ENCODE measurements around the gene ANAPC2. TPM values are rescaled to one million over a fixed set of nuclear protein-coding genes. Genes with fewer than 3 reads are reported as not detected.
"Not testable (repeated sequence)": the region's sequence is repeated elsewhere in the genome, so short reads cannot be mapped to it uniquely, and the experiment has no call there.

ANAPC2 gene
- total RNA-seq, 1 donor from 2014 or later: 39.2 TPM

DNA sequence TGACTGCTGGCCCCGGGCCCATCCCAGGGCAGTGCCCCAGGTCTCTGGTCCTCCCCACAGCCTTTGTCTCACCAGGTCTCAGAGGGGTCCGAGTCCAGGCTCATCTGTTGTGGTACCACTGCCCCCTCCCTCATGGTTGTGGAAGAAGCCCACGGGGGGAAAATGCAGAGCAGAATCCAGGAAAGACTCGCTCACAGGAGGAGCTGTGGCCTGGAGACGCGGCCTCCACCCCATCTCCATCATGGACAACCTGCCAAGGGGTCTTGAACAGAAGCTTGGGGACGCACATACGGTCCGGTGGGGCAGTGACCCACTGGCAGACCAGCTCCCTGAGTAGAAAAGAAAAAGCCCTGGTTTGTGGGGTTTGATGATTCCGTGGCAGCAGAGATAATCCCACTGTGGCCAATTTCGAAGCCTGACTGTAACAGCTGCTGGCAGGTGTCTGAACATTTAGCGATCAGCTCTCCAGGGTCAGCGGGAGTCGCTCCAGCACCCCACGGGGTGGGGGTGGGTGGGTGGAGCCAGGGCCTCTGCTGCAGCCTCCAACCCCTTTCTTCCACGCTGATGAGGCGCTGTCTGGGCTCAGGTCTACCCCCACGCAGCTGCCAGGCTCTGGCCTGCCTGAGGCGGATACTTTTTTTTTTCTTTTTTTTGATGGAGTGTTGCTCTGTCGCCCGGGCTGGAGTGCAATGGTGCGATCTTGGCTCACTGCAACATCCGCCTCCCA, 51.3 kb downstream of the ANAPC2 start:
- Histone ChIP-seq H3K4me3 (ENCODE audit: insufficient read depth, low read depth, low read length) (no peak overlapping the region), H2AFZ (ENCODE audit: low read depth, low read length) (no peak overlapping the region), H4K20me1 (ENCODE audit: insufficient read depth, low read length) (no peaks in the 10 kb centered on the region), H3K4me1 (ENCODE audit: insufficient read depth, low read length) (peaks cover 2% of the 10 kb centered on the region), H3K79me2 (ENCODE audit: insufficient read depth, low read length) (no peaks in the 10 kb centered on the region), H3K27me3 (ENCODE audit: insufficient read depth, low read length) (peaks cover 43% of the 10 kb centered on the region), H3K27ac (ENCODE audit: low read depth, low read length) (no peak overlapping the region), H3K4me2 (ENCODE audit: low read length) (no peak overlapping the region), H3K9me3 (ENCODE audit: insufficient read depth, low read depth, low read length) (no peaks in the 10 kb centered on the region), H3K36me3 (ENCODE audit: insufficient read depth, low read length) (no peaks in the 10 kb centered on the region), H3K9ac (ENCODE audit: low read length) (no peak overlapping the region)
- peaks cover 5% of the 10 kb centered on the region for H3K9me3 Mint-ChIP-seq (ENCODE audit: unreplicated experiment)
- H3K27ac Mint-ChIP-seq (ENCODE audit: unreplicated experiment): no peak overlapping the region
- no peak overlapping the region for H3K4me3 Mint-ChIP-seq (ENCODE audit: unreplicated experiment)
- peaks cover 65% of the 10 kb centered on the region for H3K27me3 Mint-ChIP-seq (ENCODE audit: low read depth, unreplicated experiment)
- FAIRE-seq (no peak), DNase-seq (ENCODE audit: low read depth) (no peak)
- no peak for TF ChIP-seq EZH2 (IDR thresholded peaks at IDR 0.05; ENCODE audit: insufficient read depth, low read length)
- TF ChIP-seq, protein P1, sequence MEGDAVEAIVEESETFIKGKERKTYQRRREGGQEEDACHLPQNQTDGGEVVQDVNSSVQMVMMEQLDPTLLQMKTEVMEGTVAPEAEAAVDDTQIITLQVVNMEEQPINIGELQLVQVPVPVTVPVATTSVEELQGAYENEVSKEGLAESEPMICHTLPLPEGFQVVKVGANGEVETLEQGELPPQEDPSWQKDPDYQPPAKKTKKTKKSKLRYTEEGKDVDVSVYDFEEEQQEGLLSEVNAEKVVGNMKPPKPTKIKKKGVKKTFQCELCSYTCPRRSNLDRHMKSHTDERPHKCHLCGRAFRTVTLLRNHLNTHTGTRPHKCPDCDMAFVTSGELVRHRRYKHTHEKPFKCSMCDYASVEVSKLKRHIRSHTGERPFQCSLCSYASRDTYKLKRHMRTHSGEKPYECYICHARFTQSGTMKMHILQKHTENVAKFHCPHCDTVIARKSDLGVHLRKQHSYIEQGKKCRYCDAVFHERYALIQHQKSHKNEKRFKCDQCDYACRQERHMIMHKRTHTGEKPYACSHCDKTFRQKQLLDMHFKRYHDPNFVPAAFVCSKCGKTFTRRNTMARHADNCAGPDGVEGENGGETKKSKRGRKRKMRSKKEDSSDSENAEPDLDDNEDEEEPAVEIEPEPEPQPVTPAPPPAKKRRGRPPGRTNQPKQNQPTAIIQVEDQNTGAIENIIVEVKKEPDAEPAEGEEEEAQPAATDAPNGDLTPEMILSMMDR (IDR thresholded peaks at IDR 0.05; ENCODE audit: insufficient read depth, low read depth, low read length): no peak
- H3K4me1 Mint-ChIP-seq (ENCODE audit: low read depth, unreplicated experiment): peaks cover 2% of the 10 kb centered on the region
- H3K36me3 Mint-ChIP-seq (ENCODE audit: low read depth, unreplicated experiment): no peaks in the 10 kb centered on the region

DNA sequence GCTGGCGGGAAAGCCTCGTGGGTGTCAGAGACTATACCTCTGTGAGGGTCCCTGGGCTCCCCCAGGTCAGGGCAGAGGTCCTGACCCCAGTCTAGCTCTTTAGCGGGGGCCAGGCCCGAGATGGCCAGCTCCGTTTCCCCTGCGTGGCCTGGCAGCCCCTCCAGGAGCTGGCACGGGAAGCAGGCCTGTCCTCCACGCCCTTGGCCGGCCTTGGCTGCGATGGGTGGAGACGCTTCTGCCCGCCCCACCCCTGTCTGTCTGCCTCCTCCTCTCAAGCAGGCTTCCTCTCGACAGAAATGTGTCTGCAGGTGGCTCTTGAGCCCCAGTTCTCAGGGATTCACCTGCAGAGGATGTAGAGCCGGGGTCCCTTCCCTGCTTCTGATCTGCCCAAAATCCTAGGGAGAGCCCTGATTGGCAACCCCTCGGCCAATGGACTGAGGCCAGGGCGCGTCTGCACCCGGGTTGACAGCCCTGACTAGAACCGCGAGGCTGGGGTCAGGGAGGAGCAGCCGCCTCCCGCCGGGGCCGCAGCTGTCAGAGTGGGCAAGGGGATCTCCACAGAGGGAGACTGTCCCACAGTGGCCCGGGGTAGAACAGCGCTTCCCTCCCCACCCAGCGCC, 52.0 kb downstream of the ANAPC2 start:
- H3K79me2 ChIP-seq (ENCODE audit: insufficient read depth, low read length): no peaks in the 10 kb centered on the region
- H3K36me3 Mint-ChIP-seq (ENCODE audit: low read depth, unreplicated experiment): no peaks in the 10 kb centered on the region
- H3K27ac Mint-ChIP-seq (ENCODE audit: unreplicated experiment): no peak overlapping the region
- no peak overlapping the region for H3K4me3 Mint-ChIP-seq (ENCODE audit: unreplicated experiment)
- no peak overlapping the region for H3K27ac ChIP-seq (ENCODE audit: low read depth, low read length)
- TF ChIP-seq, protein P1 (IDR thresholded peaks at IDR 0.05; ENCODE audit: insufficient read depth, low read depth, low read length): no peak
- no peak for TF ChIP-seq EZH2 (IDR thresholded peaks at IDR 0.05; ENCODE audit: insufficient read depth, low read length)
- H3K9me3 ChIP-seq (ENCODE audit: insufficient read depth, low read depth, low read length): no peaks in the 10 kb centered on the region
- H3K36me3 ChIP-seq (ENCODE audit: insufficient read depth, low read length): no peaks in the 10 kb centered on the region
- no peak overlapping the region for H2AFZ ChIP-seq (ENCODE audit: low read depth, low read length)
- DNase-seq (ENCODE audit: low read depth) (no peak), FAIRE-seq (no peak)
- no peak overlapping the region for H3K9ac ChIP-seq (ENCODE audit: low read length)
- H3K27me3 Mint-ChIP-seq (ENCODE audit: low read depth, unreplicated experiment): peaks cover 58% of the 10 kb centered on the region
- H3K27me3 ChIP-seq (ENCODE audit: insufficient read depth, low read length): peaks cover 43% of the 10 kb centered on the region
- H3K9me3 Mint-ChIP-seq (ENCODE audit: unreplicated experiment): peaks cover 5% of the 10 kb centered on the region
- H3K4me2 ChIP-seq (ENCODE audit: low read length): no peak overlapping the region
- H3K4me1 ChIP-seq (ENCODE audit: insufficient read depth, low read length): peaks cover 2% of the 10 kb centered on the region
- peaks cover 2% of the 10 kb centered on the region for H3K4me1 Mint-ChIP-seq (ENCODE audit: low read depth, unreplicated experiment)
- H4K20me1 ChIP-seq (ENCODE audit: insufficient read depth, low read length): no peaks in the 10 kb centered on the region
- no peak overlapping the region for H3K4me3 ChIP-seq (ENCODE audit: insufficient read depth, low read depth, low read length)

DNA sequence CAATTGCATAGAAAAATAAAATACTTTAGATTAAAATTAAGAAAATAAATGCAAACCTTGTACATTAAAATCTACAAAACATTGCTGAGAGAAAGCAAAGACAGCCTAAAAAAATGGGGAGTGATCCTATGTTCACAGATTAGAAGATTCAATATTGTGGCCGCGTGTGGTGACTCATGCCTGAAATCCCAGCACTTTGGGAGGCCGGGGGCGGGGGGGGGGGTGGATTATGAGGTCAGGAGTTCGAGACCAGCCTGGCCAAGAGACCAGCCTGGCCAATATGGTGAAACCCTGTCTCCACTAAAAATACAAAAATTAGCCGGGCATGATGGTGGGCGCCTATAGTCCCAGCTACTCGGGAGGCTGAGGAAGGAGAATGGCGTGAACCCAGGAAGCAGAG, 53.2 kb downstream of the ANAPC2 start:
- H3K4me1 ChIP-seq (ENCODE audit: insufficient read depth, low read length); H4K20me1 ChIP-seq (ENCODE audit: insufficient read depth, low read length); H3K9me3 ChIP-seq (ENCODE audit: insufficient read depth, low read depth, low read length); H3K27ac ChIP-seq (ENCODE audit: low read depth, low read length); H3K9ac ChIP-seq (ENCODE audit: low read length); DNase-seq (ENCODE audit: low read depth); H3K79me2 ChIP-seq (ENCODE audit: insufficient read depth, low read length); H3K4me1 Mint-ChIP-seq (ENCODE audit: low read depth, unreplicated experiment); H3K4me3 Mint-ChIP-seq (ENCODE audit: unreplicated experiment); H3K9me3 Mint-ChIP-seq (ENCODE audit: unreplicated experiment); FAIRE-seq; H3K36me3 ChIP-seq (ENCODE audit: insufficient read depth, low read length); H3K27ac Mint-ChIP-seq (ENCODE audit: unreplicated experiment); H3K4me3 ChIP-seq (ENCODE audit: insufficient read depth, low read depth, low read length); H3K36me3 Mint-ChIP-seq (ENCODE audit: low read depth, unreplicated experiment); H2AFZ ChIP-seq (ENCODE audit: low read depth, low read length); H3K4me2 ChIP-seq (ENCODE audit: low read length): not testable (repeated sequence)
- H3K27me3 ChIP-seq (ENCODE audit: insufficient read depth, low read length): peaks cover 31% of the 10 kb centered on the region
- H3K27me3 Mint-ChIP-seq (ENCODE audit: low read depth, unreplicated experiment): peaks cover 48% of the 10 kb centered on the region

Measured in astrocyte (in vitro differentiated cells and primary cell).